Measurements from ENCODE around the gene TBC1D12. TPM values are rescaled to one million over a fixed set of nuclear protein-coding genes. Genes with fewer than 3 reads are reported as not detected.

TBC1D12 gene
- total RNA-seq, 1 donor from 2014 or later: 4.6 TPM

- no peak for DNase-seq (ENCODE audit: missing footprints)
- intact Hi-C loops (cut with DNase I): no loop called here
- ATAC-seq: no peak
These were observed 30.1 kb downstream of the TBC1D12 start for GRCh38 chr10:94432443-94432842.

- ATAC-seq: peak; percentile 46
- intact Hi-C loops (cut with DNase I): no loop called here
- no peak for DNase-seq (ENCODE audit: missing footprints)
These were observed 37.0 kb downstream of the TBC1D12 start for GRCh38 chr10:94439275-94439861.

- ATAC-seq (no peak), DNase-seq (ENCODE audit: missing footprints) (no peak)
- intact Hi-C loops (cut with DNase I): loop anchor here (10.0 kb wide), 1 partner anchor 525 kb away; no protein-coding TSS in a partner anchor
These were observed 37.8 kb downstream of the TBC1D12 start for GRCh38 chr10:94440096-94440495.

GRCh38 chr10:94443047-94443446 is 40.7 kb downstream of the TBC1D12 start:
- no peak for DNase-seq (ENCODE audit: missing footprints)
- intact Hi-C loops (cut with DNase I): loop anchor here (2.0 to 10.0 kb wide), 2 partner anchors 80 to 528 kb away; partner anchors contain the start of gene NOC3L
- no peak for ATAC-seq

- intact Hi-C loops (cut with DNase I): loop anchor here (2.0 to 10.0 kb wide), 2 partner anchors 81 to 529 kb away; partner anchors contain the start of gene NOC3L
- ATAC-seq (no peak), DNase-seq (ENCODE audit: missing footprints) (no peak)
These were observed 41.2 kb downstream of the TBC1D12 start for GRCh38 chr10:94443549-94443948.

GRCh38 chr10:94450782-94451181 is 48.4 kb downstream of the TBC1D12 start:
- DNase-seq (ENCODE audit: missing footprints) (no peak), ATAC-seq (no peak)
- intact Hi-C loops (cut with DNase I): no loop called here

- ATAC-seq (no peak), DNase-seq (ENCODE audit: missing footprints) (no peak)
- intact Hi-C loops (cut with DNase I): no loop called here
These were observed 49.7 kb downstream of the TBC1D12 start for GRCh38 chr10:94451883-94452519.

- ATAC-seq (no peak), DNase-seq (ENCODE audit: missing footprints) (no peak)
- intact Hi-C loops (cut with DNase I): no loop called here
These were observed 54.6 kb downstream of the TBC1D12 start for GRCh38 chr10:94456942-94457341.

GRCh38 chr10:94459385-94459784 is 57.0 kb downstream of the TBC1D12 start:
- ATAC-seq (no peak), DNase-seq (ENCODE audit: missing footprints) (no peak)
- intact Hi-C loops (cut with DNase I): no loop called here

- ATAC-seq (no peak), DNase-seq (ENCODE audit: missing footprints) (no peak)
- intact Hi-C loops (cut with DNase I): no loop called here
These were observed 59.2 kb downstream of the TBC1D12 start for GRCh38 chr10:94461503-94461902.

GRCh38 chr10:94462130-94462529 is 59.8 kb downstream of the TBC1D12 start:
- intact Hi-C loops (cut with DNase I): no loop called here
- ATAC-seq (no peak), DNase-seq (ENCODE audit: missing footprints) (no peak)

- DNase-seq (ENCODE audit: missing footprints) (no peak), ATAC-seq (no peak)
- intact Hi-C loops (cut with DNase I): no loop called here
These were observed 63.3 kb downstream of the TBC1D12 start for GRCh38 chr10:94465684-94466083.

GRCh38 chr10:94481410-94481809 is 79.1 kb downstream of the TBC1D12 start:
- intact Hi-C loops (cut with DNase I): no loop called here
- DNase-seq (ENCODE audit: missing footprints) (no peak), ATAC-seq (no peak)

- ATAC-seq (no peak), DNase-seq (ENCODE audit: missing footprints) (no peak)
- intact Hi-C loops (cut with DNase I): no loop called here
These were observed 81.6 kb downstream of the TBC1D12 start for GRCh38 chr10:94483970-94484369.

GRCh38 chr10:94485094-94485493 is 82.8 kb downstream of the TBC1D12 start:
- ATAC-seq (no peak), DNase-seq (ENCODE audit: missing footprints) (no peak)

GRCh38 chr10:94487575-94487974 is 85.2 kb downstream of the TBC1D12 start:
- DNase-seq (ENCODE audit: missing footprints) (no peak), ATAC-seq (no peak)
- intact Hi-C loops (cut with DNase I): no loop called here

More at GRCh38 chr10:94485094-94485493, 82.8 kb downstream of the TBC1D12 start:
- intact Hi-C loops (cut with DNase I): no loop called here

- no peak for DNase-seq (ENCODE audit: missing footprints)
- no peak for ATAC-seq
These were observed 86.8 kb downstream of the TBC1D12 start for GRCh38 chr10:94489107-94489506.

GRCh38 chr10:94489976-94490788 is 87.8 kb downstream of the TBC1D12 start:
- DNase-seq (ENCODE audit: missing footprints) (no peak), ATAC-seq (no peak)
- intact Hi-C loops (cut with DNase I): no loop called here

More at GRCh38 chr10:94489107-94489506, 86.8 kb downstream of the TBC1D12 start:
- intact Hi-C loops (cut with DNase I): no loop called here

- peak; percentile 37 for ATAC-seq
These were observed 88.4 kb downstream of the TBC1D12 start for GRCh38 chr10:94490789-94491039.

GRCh38 chr10:94493463-94493862 is 91.1 kb downstream of the TBC1D12 start:
- DNase-seq (ENCODE audit: missing footprints): no peak
- ATAC-seq: no peak
- intact Hi-C loops (cut with DNase I): no loop called here

More at GRCh38 chr10:94490789-94491039, 88.4 kb downstream of the TBC1D12 start:
- intact Hi-C loops (cut with DNase I): no loop called here
- no peak for DNase-seq (ENCODE audit: missing footprints)

All from Right ventricle myocardium inferior (tissue), 1 donor.